PC-3 (cell line): ENCODE measurements around the gene ASIC3. TPM values are rescaled to one million over a fixed set of nuclear protein-coding genes. Genes with fewer than 3 reads are reported as not detected.
A peak's percentile ranks its signal among the peaks of the same experiment; 100 is the strongest.

Source experiments
- ATAC-seq: fragments of 200-7000 bp; cut with Tn5 transposase; 2 replicates; pipeline ENCODE4 v1.9.1; 2020; ENCODE audit warnings: mild to moderate bottlenecking, moderate library complexity
- BruUV-seq: library from RNA; stranded (reverse); fragments of 400-500 nt; replicated peaks from 2 replicates; lab custom pipeline; 2021; lab: Mats Ljungman, UMichigan
- CTCF ChIA-PET: fragments of 300-600 bp; sonication (Branson Sonifier 250); formaldehyde crosslinking; loops from one replicate; lab custom pipeline; 2022; ENCODE audit warnings: antibody characterized with exemption; lab: Charles Lee
- POLR2A ChIA-PET: fragments of 300-600 bp; sonication (Branson Sonifier 250); formaldehyde crosslinking; loops from one replicate; lab custom pipeline; 2022; ENCODE audit warnings: antibody characterized with exemption; ENCODE audit not compliant: unreplicated experiment; lab: Charles Lee
- DNase-seq: peaks from one replicate; pipeline ENCODE4 v3.0.0-alpha.2; 2015
- H2AFZ ChIP-seq: fragments of 300-600 bp; sonication (generic); 2 replicates; pipeline ENCODE4 v1.6.0; 2016; ENCODE audit warnings: antibody characterized with exemption, low read length
- H3F3A ChIP-seq: fragments of 300-600 bp; sonication (generic); one replicate; pipeline ENCODE4 v1.6.0; 2017; ENCODE audit warnings: antibody characterized with exemption, low read length, control low read depth, mild to moderate bottlenecking; ENCODE audit not compliant: unreplicated experiment
- H3K27ac ChIP-seq: fragments of 300-600 bp; sonication (generic); 2 replicates; pipeline ENCODE4 v1.5.1; 2016; ENCODE audit warnings: mild to moderate bottlenecking, low read length
- H3K27me3 ChIP-seq: fragments of 300-600 bp; sonication (generic); 2 replicates; pipeline ENCODE4 v1.6.1; 2016; ENCODE audit warnings: low read length, mixed read lengths
- H3K36me3 ChIP-seq: fragments of 300-600 bp; sonication (generic); 2 replicates; pipeline ENCODE4 v1.6.1; 2016; ENCODE audit warnings: low read depth, mixed run types, low read length, mixed read lengths
- H3K4me1 ChIP-seq: fragments of 300-600 bp; sonication (generic); 2 replicates; pipeline ENCODE4 v1.5.1; 2016; ENCODE audit warnings: low read length; ENCODE audit not compliant: insufficient read depth
- H3K4me2 ChIP-seq: fragments of 300-600 bp; sonication (generic); 2 replicates; pipeline ENCODE4 v1.6.0; 2016; ENCODE audit warnings: low read length
- H3K4me3 ChIP-seq: fragments of 300-600 bp; sonication (generic); 2 replicates; pipeline ENCODE4 v1.5.1; 2016; ENCODE audit warnings: mild to moderate bottlenecking, low read length, mixed read lengths
- H3K79me2 ChIP-seq: fragments of 300-600 bp; sonication (generic); 2 replicates; pipeline ENCODE4 v1.6.1; 2017; ENCODE audit warnings: low read length, mixed read lengths
- H3K9ac ChIP-seq: fragments of 300-600 bp; sonication (generic); 2 replicates; pipeline ENCODE4 v1.6.0; 2016; ENCODE audit warnings: mild to moderate bottlenecking, low read length
- H3K9me2 ChIP-seq: fragments of 300-600 bp; sonication (generic); replicated peaks from 2 replicates; pipeline ENCODE4 v1.6.1; 2016; ENCODE audit warnings: mixed run types, low read length, mixed read lengths
- H3K9me3 ChIP-seq: fragments of 300-600 bp; sonication (generic); 2 replicates; pipeline ENCODE4 v1.6.1; 2016; ENCODE audit warnings: low read length, mixed read lengths
- H4K20me1 ChIP-seq: fragments of 300-600 bp; sonication (generic); 2 replicates; pipeline ENCODE4 v1.6.1; 2016; ENCODE audit warnings: low read length, mixed read lengths
- CTCF ChIP-seq: fragments of 300-600 bp; sonication (generic); conservative IDR thresholded peaks from 2 replicates; pipeline ENCODE4 v1.5.1; 2017; ENCODE audit warnings: antibody characterized with exemption, low read depth, mild to moderate bottlenecking, low read length
- EZH2 ChIP-seq: fragments of 300-600 bp; sonication (generic); IDR thresholded peaks from one replicate; pipeline ENCODE4 v1.6.1; 2017; ENCODE audit warnings: antibody characterized with exemption, mild to moderate bottlenecking, low read length; ENCODE audit not compliant: unreplicated experiment
- EZH2phosphoT487 ChIP-seq: fragments of 300-600 bp; sonication (generic); IDR thresholded peaks from 2 replicates; pipeline ENCODE4 v1.6.1; 2018; ENCODE audit warnings: mild to moderate bottlenecking, antibody characterized with exemption, low read length, borderline replicate concordance
- intact Hi-C: fragments of 100-400 bp; cut with micrococcal nuclease; formaldehyde crosslinking; loops from 2 replicates; pipeline ENCODE4 v1.9.0; 2023
- total RNA-seq: library from RNA; depleted of rRNA; stranded (reverse); fragments of >200 nt; gene quantifications from 2 replicates; pipeline ENCODE4 v1.2.3, GENCODE V29; 2014

ASIC3 gene
- total RNA-seq, 1 experiment from 2014 or later = 1.7 TPM

GRCh38 chr7:151013733-151014497 lies 34.4 kb upstream of the ASIC3 start:
- Histone ChIP-seq H3K9ac (peak overlapping the region; percentile 36; the same call in 1 of the 2 replicates), H3F3A (no peaks in the 10 kb centered on the region), H3K4me2 (peak overlapping the region; percentile 81), H4K20me1 (no peaks in the 10 kb centered on the region), H3K36me3 (no peaks in the 10 kb centered on the region), H3K9me3 (no peaks in the 10 kb centered on the region), H3K4me3 (peak overlapping the region; percentile 62), H3K27me3 (no peaks in the 10 kb centered on the region), H3K27ac (no peak overlapping the region), H3K4me1 (peaks cover 10% of the 10 kb centered on the region; the same call in 1 of the 2 replicates), H2AFZ (peak overlapping the region; percentile 69), H3K79me2 (no peaks in the 10 kb centered on the region), H3K9me2 (no peaks in the 10 kb centered on the region)
- intact Hi-C loops = no loop called here
- TSS peak; percentile 85 for BruUV-seq
- TF ChIP-seq EZH2 = no peak
- 0 out of 2 replicates have a peak, but pooled peaks have one; percentile 21 for TF ChIP-seq CTCF
- no peak for TF ChIP-seq EZH2phosphoT487
- ChIA-PET CTCF (interaction anchor here (0.7 to 1.2 kb wide), 6 partner anchors 11 to 115 kb away, joined by 3 to 11 read pairs (median 6); partner anchors contain the start of gene ATG9B), POLR2A (interaction anchor here (0.6 kb wide), 1 partner anchor 67 kb away, joined by 5 read pairs; the partner anchor contains the start of gene FASTK)
- ATAC-seq = peak; percentile 48
- peak; percentile 58 for DNase-seq

GRCh38 chr7:151014950-151015349 lies 33.4 kb upstream of the ASIC3 start:
- no peaks in the 10 kb centered on the region for H3K9me3 ChIP-seq
- H3K4me1 ChIP-seq = peaks cover 10% of the 10 kb centered on the region; the same call in 1 of the 2 replicates
- TF ChIP-seq EZH2 (no peak), CTCF (no peak), EZH2phosphoT487 (no peak)
- no peaks in the 10 kb centered on the region for H3K36me3 ChIP-seq
- intact Hi-C loops = no loop called here
- ATAC-seq (peak; percentile 6; the same call in 1 of the 2 replicates), DNase-seq (peak; percentile 33)
- H3K27me3 ChIP-seq = no peaks in the 10 kb centered on the region
- CTCF ChIA-PET = interaction anchor here (1.1 kb wide), 1 partner anchor 117 kb away, joined by 6 read pairs; no protein-coding TSS in a partner anchor
- no peaks in the 10 kb centered on the region for H4K20me1 ChIP-seq
- H3K27ac ChIP-seq = no peak overlapping the region
- no peak overlapping the region for H3K4me2 ChIP-seq
- no TSS peak for BruUV-seq
- no peak overlapping the region for H3K9ac ChIP-seq
- H3K9me2 ChIP-seq = no peaks in the 10 kb centered on the region
- H2AFZ ChIP-seq = no peak overlapping the region
- H3K79me2 ChIP-seq = no peaks in the 10 kb centered on the region
- no peaks in the 10 kb centered on the region for H3F3A ChIP-seq
- POLR2A ChIA-PET = interaction anchor here (0.6 kb wide), 1 partner anchor 10 kb away, joined by 3 read pairs; the partner anchor contains the start of gene ATG9B
- H3K4me3 ChIP-seq = no peak overlapping the region

GRCh38 chr7:151015967-151016366 lies 32.4 kb upstream of the ASIC3 start:
- no peaks in the 10 kb centered on the region for H3K79me2 ChIP-seq
- H4K20me1 ChIP-seq = no peaks in the 10 kb centered on the region
- BruUV-seq = no TSS peak
- H3K4me1 ChIP-seq = peaks cover 10% of the 10 kb centered on the region; the same call in 1 of the 2 replicates
- H3K4me2 ChIP-seq = no peak overlapping the region
- no peaks in the 10 kb centered on the region for H3K9me2 ChIP-seq
- no peak for ATAC-seq
- ChIA-PET POLR2A (no interaction called here), CTCF (no interaction called here)
- H3K27me3 ChIP-seq = no peaks in the 10 kb centered on the region
- H3K4me3 ChIP-seq = no peak overlapping the region
- no peaks in the 10 kb centered on the region for H3F3A ChIP-seq
- DNase-seq = no peak
- H3K9me3 ChIP-seq = no peaks in the 10 kb centered on the region
- H3K27ac ChIP-seq = no peak overlapping the region
- H2AFZ ChIP-seq = no peak overlapping the region
- no peak overlapping the region for H3K9ac ChIP-seq
- H3K36me3 ChIP-seq = no peaks in the 10 kb centered on the region
- intact Hi-C loops = no loop called here
- TF ChIP-seq CTCF (no peak), EZH2 (no peak), EZH2phosphoT487 (no peak)
